ENCODE results near the gene TMEM132C.
"Not testable (repeated sequence)": the region's sequence is repeated elsewhere in the genome, so short reads cannot be mapped to it uniquely, and the experiment has no call there.

The TMEM132C gene

GRCh38 chr12:128267131-128267622 is at the start of gene TMEM132C:
TSS of gene TMEM132C (plus strand) at chr12:128267170. CDS start at chr12:128267403, 233 bp downstream.
- FAIRE-seq: no peak
- peak; percentile 32 for DNase-seq (ENCODE audit: low spot score)

- DNase-seq (ENCODE audit: low spot score) (no peak), FAIRE-seq (no peak)
These were observed 42.7 kb upstream of the TMEM132C start for GRCh38 chr12:128224226-128224625.

- FAIRE-seq: no peak
- no peak for DNase-seq (ENCODE audit: low spot score)
These were observed 38.4 kb upstream of the TMEM132C start for GRCh38 chr12:128228581-128228980.

GRCh38 chr12:128235635-128236417 is 31.1 kb upstream of the TMEM132C start:
- DNase-seq (ENCODE audit: low spot score) (no peak), FAIRE-seq (no peak)

- DNase-seq (ENCODE audit: low spot score) (no peak), FAIRE-seq (no peak)
These were observed 30.4 kb upstream of the TMEM132C start for GRCh38 chr12:128236525-128236924.

GRCh38 chr12:128240745-128241144 is 26.2 kb upstream of the TMEM132C start:
- DNase-seq (ENCODE audit: low spot score) (no peak), FAIRE-seq (no peak)

- DNase-seq (ENCODE audit: low spot score) (no peak), FAIRE-seq (no peak)
These were observed 21.8 kb upstream of the TMEM132C start for GRCh38 chr12:128245121-128245520.

GRCh38 chr12:128245905-128246304 is 21.1 kb upstream of the TMEM132C start:
- FAIRE-seq: no peak
- no peak for DNase-seq (ENCODE audit: low spot score)

GRCh38 chr12:128250096-128250495 is 16.9 kb upstream of the TMEM132C start:
- no peak for DNase-seq (ENCODE audit: low spot score)

GRCh38 chr12:128253829-128254228 is 13.1 kb upstream of the TMEM132C start:
- not testable (repeated sequence) for DNase-seq (ENCODE audit: low spot score); FAIRE-seq

More at GRCh38 chr12:128250096-128250495, 16.9 kb upstream of the TMEM132C start:
- no peak for FAIRE-seq

GRCh38 chr12:128258866-128259555 is 8.0 kb upstream of the TMEM132C start:
- FAIRE-seq (no peak), DNase-seq (ENCODE audit: low spot score) (no peak)

- DNase-seq (ENCODE audit: low spot score) (peak; percentile 47), FAIRE-seq (peak; percentile 9)
These were observed 7.4 kb upstream of the TMEM132C start for GRCh38 chr12:128259556-128260070.

GRCh38 chr12:128261757-128262156 is 5.2 kb upstream of the TMEM132C start:
- FAIRE-seq (peak; percentile 97), DNase-seq (ENCODE audit: low spot score) (no peak)

GRCh38 chr12:128265566-128265965 is 1.4 kb upstream of the TMEM132C start:
- FAIRE-seq (no peak), DNase-seq (ENCODE audit: low spot score) (no peak)

GRCh38 chr12:128266086-128266485 is 884 bp upstream of the TMEM132C start:
- DNase-seq (ENCODE audit: low spot score): no peak
- FAIRE-seq: no peak

GRCh38 chr12:128266541-128267130 is 334 bp upstream of the TMEM132C start:
- FAIRE-seq (no peak), DNase-seq (ENCODE audit: low spot score) (no peak)

- DNase-seq (ENCODE audit: low spot score): no peak
- FAIRE-seq: no peak
These were observed 845 bp downstream of the TMEM132C start for GRCh38 chr12:128267651-128268378.

- DNase-seq (ENCODE audit: low spot score) (no peak), FAIRE-seq (no peak)
These were observed 1.5 kb downstream of the TMEM132C start for GRCh38 chr12:128268379-128268995.

- DNase-seq (ENCODE audit: low spot score): no peak
- no peak for FAIRE-seq
These were observed 2.2 kb downstream of the TMEM132C start for GRCh38 chr12:128269181-128269591.

GRCh38 chr12:128276471-128276870 is 9.5 kb downstream of the TMEM132C start:
- DNase-seq (ENCODE audit: low spot score) (no peak), FAIRE-seq (no peak)

GRCh38 chr12:128286970-128287369 is 20.0 kb downstream of the TMEM132C start:
- DNase-seq (ENCODE audit: low spot score) (no peak), FAIRE-seq (no peak)
